Gastrocnemius medialis (tissue), 4 donors: ENCODE measurements around the gene SHROOM3. TPM values are rescaled to one million over a fixed set of nuclear protein-coding genes. Genes with fewer than 3 reads are reported as not detected.

Source experiments
- ATAC-seq, 2 donors: fragments of 150-250 bp; one replicate each; pipeline ENCODE4 v1.9.1; 2016
- DNase-seq, 2 donors: peaks; one replicate each; pipeline ENCODE4 v3.0.0-alpha.2; 2019
- H3K27ac ChIP-seq, 4 donors: fragments of 200-600 bp; sonication (generic); 1 replicate in 1 of 4; 2 replicates in 3 of 4; pipeline ENCODE4 v1.5.1; 2016 to 2018; ENCODE audit warnings: mild to moderate bottlenecking in 2 of 4, moderate library complexity in 1 of 4
- H3K27me3 ChIP-seq, 3 donors: fragments of 200-600 bp; sonication (generic) in 2 of 3; 1 replicate in 1 of 3; 2 replicates in 2 of 3; pipeline versions ENCODE4 v1.5.1 to v1.6.0; 2016 to 2019; ENCODE audit warnings: mild to moderate bottlenecking in 1 of 3, moderate library complexity in 1 of 3
- H3K36me3 ChIP-seq, 2 donors: fragments of 200-600 bp; sonication (generic) in 1 of 2; one replicate each; pipeline ENCODE4 v1.5.1; 2017 to 2018
- H3K4me1 ChIP-seq, 2 donors: fragments of 200-600 bp; sonication (generic) in 1 of 2; one replicate each; pipeline ENCODE4 v1.5.1; 2016 to 2017; ENCODE audit warnings: mild to moderate bottlenecking in 2 of 2
- H3K4me3 ChIP-seq, 4 donors: fragments of 200-600 bp; sonication (generic) in 3 of 4; 1 replicate in 1 of 4; 2 replicates in 3 of 4; pipeline ENCODE4 v1.5.1; 2016 to 2019; ENCODE audit warnings: mild to moderate bottlenecking in 2 of 4
- H3K9me3 ChIP-seq, 3 donors: fragments of 200-600 bp; sonication (generic) in 2 of 3; 1 replicate in 1 of 3; 2 replicates in 2 of 3; pipeline ENCODE4 v1.5.1; 2016 to 2019
- POLR2A ChIP-seq, 2 donors: fragments of 450-650 bp; IDR thresholded peaks; one replicate each; pipeline ENCODE4 v1.6.1; 2017; ENCODE audit warnings: antibody characterized with exemption in 2 of 2, mild to moderate bottlenecking in 2 of 2, moderate library complexity in 2 of 2
- in situ Hi-C, 4 donors: fragments of 200-750 bp; cut with MboI; loops; one replicate each; pipeline versions ENCODE4 v1.15.0 to v1.8.0; 2017; ENCODE audit warnings: low sequenced_read_pairs in 4 of 4
- intact Hi-C: fragments of 100-400 bp; cut with DNase I; formaldehyde crosslinking; loops from one replicate; pipeline ENCODE4 v1.15.1; 2023; ENCODE audit warnings: low total_unique reads
- total RNA-seq, 4 donors: library from RNA; depleted of rRNA; stranded (reverse); fragments of >200 nt; gene quantifications; one replicate each; pipeline versions ENCODE4 v1.1.0 to v1.2.3, GENCODE V29; 2016
- TF ChIP-seq, protein P1 (sequence below), 5 experiments: fragments of 450-650 bp in 3 of 5; fragments of 200-600 bp in 2 of 5; sonication (generic) in 2 of 5; IDR thresholded peaks in 4 of 5; conservative IDR thresholded peaks in 1 of 5; 1 replicate in 4 of 5; 2 replicates in 1 of 5; pipeline ENCODE4 v1.5.1; 2016 to 2019; ENCODE audit warnings: antibody characterized with exemption in 5 of 5, mild to moderate bottlenecking in 3 of 5, moderate library complexity in 3 of 5

The SHROOM3 gene
- total RNA-seq, 4 donors from 2014 or later, result 0.20 to 1.7 (median 0.98) TPM

DNA sequence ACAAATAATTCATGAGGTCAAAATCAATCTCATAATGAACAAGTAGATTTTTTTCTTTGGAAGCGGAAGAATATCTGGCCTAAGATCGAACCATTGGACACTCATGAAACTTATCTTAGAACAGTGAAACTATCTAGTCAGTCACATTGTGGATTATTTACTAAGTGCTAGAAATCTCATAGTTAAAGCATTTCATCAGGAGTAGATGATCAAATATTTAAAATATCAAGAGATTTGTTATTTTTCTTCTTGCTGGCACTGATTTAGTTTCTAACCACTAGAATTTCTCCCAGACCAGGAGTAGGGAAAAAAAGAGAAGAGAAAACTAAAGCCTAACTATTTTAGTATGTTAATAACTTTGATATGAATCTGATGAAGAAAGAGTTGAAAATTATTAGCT lies 105.5 kb downstream of the SHROOM3 start:
- TF ChIP-seq, protein P1, sequence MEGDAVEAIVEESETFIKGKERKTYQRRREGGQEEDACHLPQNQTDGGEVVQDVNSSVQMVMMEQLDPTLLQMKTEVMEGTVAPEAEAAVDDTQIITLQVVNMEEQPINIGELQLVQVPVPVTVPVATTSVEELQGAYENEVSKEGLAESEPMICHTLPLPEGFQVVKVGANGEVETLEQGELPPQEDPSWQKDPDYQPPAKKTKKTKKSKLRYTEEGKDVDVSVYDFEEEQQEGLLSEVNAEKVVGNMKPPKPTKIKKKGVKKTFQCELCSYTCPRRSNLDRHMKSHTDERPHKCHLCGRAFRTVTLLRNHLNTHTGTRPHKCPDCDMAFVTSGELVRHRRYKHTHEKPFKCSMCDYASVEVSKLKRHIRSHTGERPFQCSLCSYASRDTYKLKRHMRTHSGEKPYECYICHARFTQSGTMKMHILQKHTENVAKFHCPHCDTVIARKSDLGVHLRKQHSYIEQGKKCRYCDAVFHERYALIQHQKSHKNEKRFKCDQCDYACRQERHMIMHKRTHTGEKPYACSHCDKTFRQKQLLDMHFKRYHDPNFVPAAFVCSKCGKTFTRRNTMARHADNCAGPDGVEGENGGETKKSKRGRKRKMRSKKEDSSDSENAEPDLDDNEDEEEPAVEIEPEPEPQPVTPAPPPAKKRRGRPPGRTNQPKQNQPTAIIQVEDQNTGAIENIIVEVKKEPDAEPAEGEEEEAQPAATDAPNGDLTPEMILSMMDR (IDR thresholded peaks at IDR 0.05 in 4 of 5, conservative IDR thresholded peaks at IDR 0.05 in 1 of 5), result no peak
- no peak for TF ChIP-seq POLR2A (IDR thresholded peaks at IDR 0.05)
- no peak for DNase-seq
- Histone ChIP-seq H3K4me3 (no peak overlapping the region), H3K27me3 (no peaks in the 10 kb centered on the region), H3K27ac (no peak overlapping the region), H3K36me3 (no peaks in the 10 kb centered on the region), H3K4me1 (no peaks in the 10 kb centered on the region), H3K9me3 (no peaks in the 10 kb centered on the region)
- no peak for ATAC-seq
- intact Hi-C loops (no loop called here), in situ Hi-C loops (no loop called here)

DNA sequence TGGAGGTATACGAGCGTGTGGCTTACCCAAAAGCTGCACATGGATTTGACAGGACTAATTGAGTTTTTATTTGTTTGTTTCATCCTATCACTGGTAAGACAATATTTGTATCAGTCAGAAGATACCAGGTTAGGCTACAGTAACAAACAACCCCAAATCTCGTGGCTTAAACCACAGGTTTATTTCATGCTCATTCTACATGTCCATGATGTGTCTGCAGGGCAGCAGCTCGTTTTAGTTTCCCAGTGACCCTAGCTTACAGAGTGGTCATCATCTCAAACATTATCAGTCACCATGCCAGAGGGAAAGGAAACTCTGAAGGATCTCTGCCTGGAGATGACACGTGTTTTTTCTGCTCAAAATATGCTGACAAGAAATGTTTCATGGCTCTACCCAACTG lies 108.3 kb downstream of the SHROOM3 start:
- no peak for DNase-seq
- in situ Hi-C loops (no loop called here), intact Hi-C loops (no loop called here)
- H3K4me3 ChIP-seq, result no peak overlapping the region
- H3K36me3 ChIP-seq, result no peaks in the 10 kb centered on the region
- TF ChIP-seq, protein P1 (IDR thresholded peaks at IDR 0.05 in 4 of 5, conservative IDR thresholded peaks at IDR 0.05 in 1 of 5), result no peak
- TF ChIP-seq POLR2A (IDR thresholded peaks at IDR 0.05), result no peak
- no peak for ATAC-seq
- H3K4me1 ChIP-seq, result no peaks in the 10 kb centered on the region
- no peak overlapping the region for H3K27ac ChIP-seq
- no peaks in the 10 kb centered on the region for H3K27me3 ChIP-seq
- H3K9me3 ChIP-seq, result no peaks in the 10 kb centered on the region

DNA sequence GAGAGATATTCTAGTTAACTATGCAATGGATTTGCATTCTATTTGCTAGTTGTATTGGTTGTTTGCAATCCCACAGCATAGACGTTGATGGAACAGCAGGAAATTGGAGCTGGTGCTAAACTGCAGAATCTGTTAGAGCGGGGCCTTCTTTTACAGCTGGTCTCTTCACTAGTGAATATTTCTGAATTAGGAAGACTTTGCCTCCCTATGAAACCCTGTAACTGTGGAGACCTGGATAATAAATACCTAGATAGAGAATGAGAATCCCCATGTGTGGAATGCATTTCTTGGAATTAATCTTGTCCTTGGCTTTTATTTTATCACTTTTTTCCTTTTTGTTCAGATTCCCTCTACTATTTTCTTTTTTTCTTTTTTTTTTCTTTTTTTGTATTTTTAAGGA lies 109.7 kb downstream of the SHROOM3 start:
- no peak for DNase-seq
- Histone ChIP-seq H3K4me1 (no peaks in the 10 kb centered on the region), H3K27ac (no peak overlapping the region), H3K27me3 (no peaks in the 10 kb centered on the region), H3K4me3 (no peak overlapping the region), H3K36me3 (no peaks in the 10 kb centered on the region), H3K9me3 (no peaks in the 10 kb centered on the region)
- intact Hi-C loops (no loop called here), in situ Hi-C loops (no loop called here)
- TF ChIP-seq, protein P1 (IDR thresholded peaks at IDR 0.05 in 4 of 5, conservative IDR thresholded peaks at IDR 0.05 in 1 of 5), result no peak
- no peak for TF ChIP-seq POLR2A (IDR thresholded peaks at IDR 0.05)
- ATAC-seq, result no peak

DNA sequence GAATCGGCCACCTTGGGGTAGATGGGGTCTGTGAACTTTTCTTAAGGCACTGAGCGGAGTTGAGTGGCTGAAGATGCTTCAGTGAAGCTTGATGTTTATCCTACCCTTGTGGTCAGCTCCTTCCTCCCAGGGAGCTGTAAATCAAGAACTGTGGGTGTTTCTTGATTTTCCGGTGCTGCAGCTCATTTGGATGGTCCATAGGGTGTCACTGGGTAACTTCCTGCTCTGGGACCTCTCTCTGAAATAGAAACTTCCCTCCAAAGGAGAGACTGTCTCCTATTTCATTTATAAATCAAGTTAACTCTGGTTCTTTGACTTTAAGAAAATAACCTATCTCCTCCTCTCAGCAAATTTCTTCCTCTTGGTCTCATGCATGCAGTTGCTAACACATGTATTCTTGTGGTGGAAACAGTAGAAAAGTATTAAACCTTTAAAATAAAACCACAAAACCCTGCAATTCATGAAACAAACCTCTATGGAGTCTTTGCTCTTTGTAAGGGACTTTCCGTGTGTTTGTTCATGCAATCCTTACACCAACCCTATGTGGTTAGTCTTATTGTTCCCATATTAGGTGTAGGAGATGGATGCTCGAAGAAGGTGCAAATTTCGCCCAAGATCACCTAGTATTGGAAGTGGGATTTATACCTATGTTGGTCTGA lies 110.3 kb downstream of the SHROOM3 start:
- Histone ChIP-seq H3K27me3 (no peaks in the 10 kb centered on the region), H3K36me3 (no peaks in the 10 kb centered on the region), H3K4me1 (no peaks in the 10 kb centered on the region), H3K9me3 (no peaks in the 10 kb centered on the region), H3K4me3 (no peak overlapping the region), H3K27ac (no peak overlapping the region)
- TF ChIP-seq, protein P1 (IDR thresholded peaks at IDR 0.05 in 4 of 5, conservative IDR thresholded peaks at IDR 0.05 in 1 of 5), result no peak
- no peak for TF ChIP-seq POLR2A (IDR thresholded peaks at IDR 0.05)
- intact Hi-C loops, result no loop called here
- DNase-seq (no peak), ATAC-seq (no peak)
- in situ Hi-C loops, result no loop called here

DNA sequence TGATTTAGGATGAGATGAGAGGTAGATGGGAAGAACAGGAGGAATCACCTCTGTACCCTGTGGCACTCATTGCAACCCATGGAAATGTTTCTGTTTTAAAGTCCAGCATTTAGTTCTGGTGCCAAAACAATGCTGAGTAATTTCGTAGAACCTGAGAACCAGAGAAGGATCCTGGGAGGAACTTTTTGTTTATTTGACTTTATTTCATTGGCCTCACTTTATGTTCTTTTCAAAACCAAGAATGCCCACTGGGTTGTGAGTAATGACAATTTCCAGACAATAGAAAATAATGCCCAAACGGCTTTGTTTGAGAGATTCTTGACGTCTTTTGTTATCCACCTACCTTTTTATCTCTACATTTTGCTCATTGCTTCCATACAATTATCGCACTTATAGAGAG lies 111.3 kb downstream of the SHROOM3 start:
- H3K4me1 ChIP-seq, result no peaks in the 10 kb centered on the region
- intact Hi-C loops, result no loop called here

More for the DNA sequence above, 111.3 kb downstream of the SHROOM3 start:
- Histone ChIP-seq H3K27me3 (no peaks in the 10 kb centered on the region), H3K9me3 (no peaks in the 10 kb centered on the region), H3K27ac (no peak overlapping the region), H3K4me3 (no peak overlapping the region), H3K36me3 (no peaks in the 10 kb centered on the region)
- no peak for TF ChIP-seq POLR2A (IDR thresholded peaks at IDR 0.05)
- TF ChIP-seq, protein P1 (IDR thresholded peaks at IDR 0.05 in 4 of 5, conservative IDR thresholded peaks at IDR 0.05 in 1 of 5), result no peak
- in situ Hi-C loops, result no loop called here
- ATAC-seq (no peak), DNase-seq (no peak)
